Measurements from ENCODE around the gene MPZ.
A peak's percentile ranks its signal among the peaks of the same experiment; 100 is the strongest.

GRCh38 chr1:161258439-161259344 lies 51.1 kb downstream of the MPZ start, which contains the start of gene PCP4L1:
- TF ChIP-seq CTCF (IDR thresholded peaks at IDR 0.05; ENCODE audit: poor library complexity, severe bottlenecking) (peak; percentile 37), EZH2 (IDR thresholded peaks at IDR 0.05; ENCODE audit: borderline replicate concordance, insufficient read depth, low read length, poor library complexity, severe bottlenecking) (no peak), REST (IDR thresholded peaks at IDR 0.05; ENCODE audit: borderline replicate concordance) (no peak), EP300 (conservative IDR thresholded peaks at IDR 0.05; ENCODE audit: poor library complexity, severe bottlenecking) (peak; percentile 31)
